ENCODE measurements around the gene MYO10. TPM values are rescaled to one million over a fixed set of nuclear protein-coding genes. Genes with fewer than 3 reads are reported as not detected.

The MYO10 gene
- total and polyA plus RNA-seq, 2 donors (not counting 3 experiments of a cell fraction or from before 2014, with no cell fraction given): 36.0 to 148 TPM

- no peak for TF ChIP-seq MYC (IDR thresholded peaks at IDR 0.05; ENCODE audit: low read depth, low read length)
- TF ChIP-seq POLR2AphosphoS5 (IDR thresholded peaks at IDR 0.05; ENCODE audit: insufficient read depth, low read depth, low read length): no peak
- CTCF ChIA-PET: interaction anchor here (0.7 to 1.2 kb wide), 3 partner anchors 14 to 440 kb away, joined by 3 to 6 read pairs (median 4); no protein-coding TSS in a partner anchor
- no peaks in the 10 kb centered on the region for H4K20me1 ChIP-seq (replicated peaks; ENCODE audit: control insufficient read depth, extremely low read depth, insufficient read depth, low read length)
These were observed 185.6 kb downstream of the MYO10 start for GRCh38 chr5:16750445-16750844.

GRCh38 chr5:16749626-16750025, 186.5 kb downstream of the MYO10 start:
- peaks cover 9 to 19% of the 10 kb centered on the region in 2 experiments for H3K36me3 ChIP-seq (ENCODE audit: control insufficient read depth in 2 of 2, extremely low read depth in 1 of 2, insufficient read depth in 2 of 2, low read length in 2 of 2)
- H3K9ac ChIP-seq (replicated peaks; ENCODE audit: extremely low read depth, insufficient read depth, low read length): no peak overlapping the region
- FAIRE-seq (no peak), DNase-seq (ENCODE audit: low read depth, low spot score) (no peak)
- dilution Hi-C loops (cut with MboI; ENCODE audit: extremely low pct_ligation_motif_present, low sequenced_read_pairs): no loop called here
- H3K79me2 ChIP-seq (ENCODE audit: control insufficient read depth, insufficient read depth, low read length): peaks cover 5% of the 10 kb centered on the region
- H2AFZ ChIP-seq (ENCODE audit: low read depth, low read length): no peak overlapping the region
- ChIA-PET CTCF (interaction anchor here (1.0 kb wide), 1 partner anchor 59 kb away, joined by 4 read pairs; no protein-coding TSS in a partner anchor), POLR2A (no interaction called here)
- no peaks in the 10 kb centered on the region for H4K20me1 ChIP-seq (replicated peaks; ENCODE audit: control insufficient read depth, extremely low read depth, insufficient read depth, low read length)
- no peaks in the 10 kb centered on the region for H3K4me1 ChIP-seq (ENCODE audit: control insufficient read depth, extremely low read depth, insufficient read depth, low read length)
- BruUV-seq (replicated peaks): no TSS peak
- TF ChIP-seq JUN (IDR thresholded peaks at IDR 0.05; ENCODE audit: borderline replicate concordance, insufficient read depth, insufficient read length, low read depth): no peak
- TF ChIP-seq POLR2AphosphoS5 (IDR thresholded peaks at IDR 0.05; ENCODE audit: insufficient read depth, low read depth, low read length): no peak
- no peak for TF ChIP-seq MAX (IDR thresholded peaks at IDR 0.05; ENCODE audit: insufficient read depth, insufficient read length)
- TF ChIP-seq POLR2A (IDR thresholded peaks at IDR 0.05; ENCODE audit: low read depth, low read length): no peak
- TF ChIP-seq GATA2 (IDR thresholded peaks at IDR 0.05; ENCODE audit: insufficient read depth, insufficient read length, low read depth, low read length): no peak
- TF ChIP-seq FOS (IDR thresholded peaks at IDR 0.05; ENCODE audit: borderline replicate concordance, insufficient read depth, low read length): no peak
- no peak for TF ChIP-seq MYC (IDR thresholded peaks at IDR 0.05; ENCODE audit: low read depth, low read length)
- TF ChIP-seq EZH2 (IDR thresholded peaks at IDR 0.05; ENCODE audit: borderline replicate concordance, low read depth, low read length, severe bottlenecking): no peak
- no peak for TF ChIP-seq CTCF (IDR thresholded peaks at IDR 0.05; ENCODE audit: extremely low read depth in 1 of 2, insufficient read depth in 1 of 2, low read depth in 1 of 2, low read length in 2 of 2)
- H3K27ac ChIP-seq (ENCODE audit: insufficient read depth, low read depth, low read length): no peak overlapping the region
- H3K4me3 ChIP-seq (replicated peaks in 1 of 3; ENCODE audit: insufficient read depth in 1 of 3, low read depth in 1 of 3, low read length in 3 of 3): no peak overlapping the region
- no peak overlapping the region for H3K4me2 ChIP-seq (ENCODE audit: insufficient read depth, low read length)
- no peaks in the 10 kb centered on the region for H3K27me3 ChIP-seq (ENCODE audit: control insufficient read depth in 2 of 2, insufficient read depth in 2 of 2, low read length in 2 of 2)
- no peaks in the 10 kb centered on the region for H3K9me1 ChIP-seq (replicated peaks; ENCODE audit: control insufficient read depth, extremely low read depth, insufficient read depth, low read length)
- intact Hi-C loops (cut with micrococcal nuclease): no loop called here
- H3K9me3 ChIP-seq (replicated peaks; ENCODE audit: control insufficient read depth, insufficient read depth, low read length): no peaks in the 10 kb centered on the region

More at GRCh38 chr5:16750445-16750844, 185.6 kb downstream of the MYO10 start:
- POLR2A ChIA-PET: no interaction called here
- Histone ChIP-seq H3K4me2 (ENCODE audit: insufficient read depth, low read length) (no peak overlapping the region), H3K9me1 (replicated peaks; ENCODE audit: control insufficient read depth, extremely low read depth, insufficient read depth, low read length) (no peaks in the 10 kb centered on the region), H3K9ac (replicated peaks; ENCODE audit: extremely low read depth, insufficient read depth, low read length) (no peak overlapping the region), H3K27ac (ENCODE audit: insufficient read depth, low read depth, low read length) (no peak overlapping the region), H3K27me3 (ENCODE audit: control insufficient read depth in 2 of 2, insufficient read depth in 2 of 2, low read length in 2 of 2) (no peaks in the 10 kb centered on the region), H3K4me1 (ENCODE audit: control insufficient read depth, extremely low read depth, insufficient read depth, low read length) (no peaks in the 10 kb centered on the region), H3K36me3 (ENCODE audit: control insufficient read depth in 2 of 2, extremely low read depth in 1 of 2, insufficient read depth in 2 of 2, low read length in 2 of 2) (peaks cover 10 to 20% of the 10 kb centered on the region in 2 experiments), H3K9me3 (replicated peaks; ENCODE audit: control insufficient read depth, insufficient read depth, low read length) (no peaks in the 10 kb centered on the region), H3K79me2 (ENCODE audit: control insufficient read depth, insufficient read depth, low read length) (peaks cover 5% of the 10 kb centered on the region), H3K4me3 (replicated peaks in 1 of 3; ENCODE audit: insufficient read depth in 1 of 3, low read depth in 1 of 3, low read length in 3 of 3) (no peak overlapping the region), H2AFZ (ENCODE audit: low read depth, low read length) (no peak overlapping the region)
- intact Hi-C loops (cut with micrococcal nuclease): no loop called here
- dilution Hi-C loops (cut with MboI; ENCODE audit: extremely low pct_ligation_motif_present, low sequenced_read_pairs): no loop called here
- no peak for FAIRE-seq
- BruUV-seq (replicated peaks): no TSS peak
- no peak for DNase-seq (ENCODE audit: low read depth, low spot score)
